NAMALWA (cell line): ENCODE measurements around the gene GP2.

Source experiments
- DNase-seq: peaks from one replicate; pipeline ENCODE4 v3.0.0-alpha.2; 2015; ENCODE audit warnings: low spot score

The GP2 gene

GRCh38 chr16:20327444-20328041 is at the start of gene GP2:
TSS of gene GP2 (minus strand) at chr16:20327513. CDS start at chr16:20326431, 1,082 bp downstream.
- DNase-seq, result no peak

GRCh38 chr16:20372701-20373100 is 45.4 kb upstream of the GP2 start:
- no peak for DNase-seq

GRCh38 chr16:20369452-20370054 is 42.2 kb upstream of the GP2 start:
- no peak for DNase-seq

GRCh38 chr16:20364051-20364450 is 36.7 kb upstream of the GP2 start:
- no peak for DNase-seq

- DNase-seq, result no peak
Measured at GRCh38 chr16:20363191-20363590, 35.9 kb upstream of the GP2 start.

GRCh38 chr16:20359997-20360396 is 32.7 kb upstream of the GP2 start:
- DNase-seq, result peak; percentile 24

- DNase-seq, result no peak
Measured at GRCh38 chr16:20355114-20355782, 27.9 kb upstream of the GP2 start.

- no peak for DNase-seq
Measured at GRCh38 chr16:20353379-20353778, 26.1 kb upstream of the GP2 start.

GRCh38 chr16:20352615-20353014 is 25.3 kb upstream of the GP2 start, which contains the start of gene UMOD:
TSS of gene UMOD (minus strand) at chr16:20352715. CDS start at chr16:20350737, 1,978 bp downstream.
- no peak for DNase-seq

- no peak for DNase-seq
Measured at GRCh38 chr16:20349615-20350014, 22.3 kb upstream of the GP2 start.

GRCh38 chr16:20348365-20349185 is 21.3 kb upstream of the GP2 start:
- DNase-seq, result no peak

GRCh38 chr16:20347666-20348364 is 20.5 kb upstream of the GP2 start:
- no peak for DNase-seq

- DNase-seq, result no peak
Measured at GRCh38 chr16:20344611-20345010, 17.3 kb upstream of the GP2 start.

GRCh38 chr16:20339744-20340143 is 12.4 kb upstream of the GP2 start:
- DNase-seq, result no peak

- DNase-seq, result no peak
Measured at GRCh38 chr16:20336955-20337354, 9.6 kb upstream of the GP2 start.

- no peak for DNase-seq
Measured at GRCh38 chr16:20334396-20334795, 7.1 kb upstream of the GP2 start.

GRCh38 chr16:20333120-20333519 is 5.8 kb upstream of the GP2 start:
- no peak for DNase-seq

- no peak for DNase-seq
Measured at GRCh38 chr16:20332411-20332810, 5.1 kb upstream of the GP2 start.

- DNase-seq, result no peak
Measured at GRCh38 chr16:20331635-20332034, 4.3 kb upstream of the GP2 start.

- DNase-seq, result no peak
Measured at GRCh38 chr16:20329392-20330138, 2.3 kb upstream of the GP2 start.

- no peak for DNase-seq
Measured at GRCh38 chr16:20326321-20326720, 992 bp downstream of the GP2 start.
